ENCODE results near the gene SBF2. TPM values are rescaled to one million over a fixed set of nuclear protein-coding genes. Genes with fewer than 3 reads are reported as not detected.
A peak's percentile ranks its signal among the peaks of the same experiment; 100 is the strongest.

Gene SBF2
- total RNA-seq, 1 donor from 2014 or later: 21.1 TPM

DNA sequence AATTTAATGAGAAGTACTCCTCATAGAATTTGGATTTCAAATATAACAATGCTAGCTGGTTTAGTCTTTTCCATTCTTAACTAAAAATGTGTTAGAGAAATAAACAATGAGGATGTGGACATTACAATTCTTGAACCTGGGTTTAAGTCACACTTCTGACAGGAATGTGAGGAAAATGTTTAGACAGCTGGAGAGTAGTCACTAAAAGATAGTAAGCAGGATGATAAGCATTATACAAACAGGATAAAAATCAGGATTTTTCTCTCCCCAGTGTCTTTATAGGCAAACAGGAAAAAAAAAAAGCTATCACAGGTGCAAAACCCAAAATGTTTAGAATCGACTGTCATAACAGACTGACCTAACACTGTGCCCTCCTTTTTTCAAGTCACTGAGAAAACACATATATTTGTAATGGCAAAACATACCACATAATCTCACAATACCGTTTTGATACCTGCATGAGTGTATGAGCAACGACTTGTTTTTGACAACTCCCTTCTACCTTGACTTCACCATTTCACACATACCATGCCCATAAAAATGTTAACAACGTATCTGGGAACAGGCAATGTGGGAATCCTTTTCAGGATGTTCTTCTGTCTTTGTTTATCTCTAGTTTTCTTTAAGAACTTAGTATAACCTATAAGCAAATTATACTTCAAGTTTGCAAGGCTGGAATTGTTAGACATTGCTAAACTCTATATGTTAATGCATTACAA lies 242.0 kb downstream of the SBF2 start:
- Histone ChIP-seq H3K27me3 (ENCODE audit: control insufficient read depth, insufficient read depth, low read length) (no peaks in the 10 kb centered on the region), H3K4me3 (ENCODE audit: low read depth, low read length) (no peak overlapping the region), H3K36me3 (ENCODE audit: control insufficient read depth, insufficient read depth, low read length) (no peaks in the 10 kb centered on the region)
- no peak for DNase-seq (ENCODE audit: low read depth)
- TF ChIP-seq, protein P1, sequence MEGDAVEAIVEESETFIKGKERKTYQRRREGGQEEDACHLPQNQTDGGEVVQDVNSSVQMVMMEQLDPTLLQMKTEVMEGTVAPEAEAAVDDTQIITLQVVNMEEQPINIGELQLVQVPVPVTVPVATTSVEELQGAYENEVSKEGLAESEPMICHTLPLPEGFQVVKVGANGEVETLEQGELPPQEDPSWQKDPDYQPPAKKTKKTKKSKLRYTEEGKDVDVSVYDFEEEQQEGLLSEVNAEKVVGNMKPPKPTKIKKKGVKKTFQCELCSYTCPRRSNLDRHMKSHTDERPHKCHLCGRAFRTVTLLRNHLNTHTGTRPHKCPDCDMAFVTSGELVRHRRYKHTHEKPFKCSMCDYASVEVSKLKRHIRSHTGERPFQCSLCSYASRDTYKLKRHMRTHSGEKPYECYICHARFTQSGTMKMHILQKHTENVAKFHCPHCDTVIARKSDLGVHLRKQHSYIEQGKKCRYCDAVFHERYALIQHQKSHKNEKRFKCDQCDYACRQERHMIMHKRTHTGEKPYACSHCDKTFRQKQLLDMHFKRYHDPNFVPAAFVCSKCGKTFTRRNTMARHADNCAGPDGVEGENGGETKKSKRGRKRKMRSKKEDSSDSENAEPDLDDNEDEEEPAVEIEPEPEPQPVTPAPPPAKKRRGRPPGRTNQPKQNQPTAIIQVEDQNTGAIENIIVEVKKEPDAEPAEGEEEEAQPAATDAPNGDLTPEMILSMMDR (IDR thresholded peaks at IDR 0.05; ENCODE audit: insufficient read depth, low read length, poor library complexity, severe bottlenecking): no peak

DNA sequence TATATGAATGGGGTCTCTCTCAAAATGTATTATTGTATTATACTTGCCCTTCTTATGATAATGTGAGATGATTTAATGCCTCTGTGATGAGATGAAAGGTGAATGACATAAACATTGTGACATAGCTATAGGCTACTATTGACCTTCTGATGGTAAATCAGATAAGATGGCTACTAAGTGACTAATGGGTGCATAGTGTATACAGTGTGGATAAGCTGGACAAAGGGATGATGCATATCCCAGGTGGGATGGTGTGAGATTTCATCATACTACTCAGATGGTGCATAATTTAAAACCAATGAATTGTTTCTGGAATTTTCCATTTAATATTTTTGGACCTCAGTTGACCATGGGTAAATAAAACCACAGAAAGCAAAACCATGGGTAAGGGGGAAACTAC lies 243.5 kb downstream of the SBF2 start:
- TF ChIP-seq, protein P1 (IDR thresholded peaks at IDR 0.05; ENCODE audit: insufficient read depth, low read length, poor library complexity, severe bottlenecking): no peak
- Histone ChIP-seq H3K4me3 (ENCODE audit: low read depth, low read length) (no peak overlapping the region), H3K27me3 (ENCODE audit: control insufficient read depth, insufficient read depth, low read length) (no peaks in the 10 kb centered on the region), H3K36me3 (ENCODE audit: control insufficient read depth, insufficient read depth, low read length) (no peaks in the 10 kb centered on the region)
- peak; percentile 9 for DNase-seq (ENCODE audit: low read depth)

DNA sequence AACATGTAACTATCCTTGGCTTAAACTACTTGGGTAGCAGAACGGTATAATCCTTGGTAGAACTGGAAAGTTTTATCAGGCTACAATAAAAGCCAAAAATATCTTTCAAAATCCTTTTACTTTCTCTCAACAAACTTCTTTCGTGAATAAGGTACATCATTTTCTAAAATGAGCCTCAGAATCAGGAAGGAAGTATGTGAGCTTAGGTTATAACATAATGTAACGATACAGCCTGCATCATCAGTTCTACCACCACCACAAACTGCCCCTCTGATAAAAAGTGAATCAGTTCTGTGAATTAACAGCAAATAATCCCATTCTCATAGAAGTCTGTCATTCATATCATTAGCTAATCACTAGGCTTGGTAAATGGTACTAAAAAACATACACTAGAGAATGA lies 244.3 kb downstream of the SBF2 start:
- TF ChIP-seq, protein P1 (IDR thresholded peaks at IDR 0.05; ENCODE audit: insufficient read depth, low read length, poor library complexity, severe bottlenecking): no peak
- Histone ChIP-seq H3K4me3 (ENCODE audit: low read depth, low read length) (no peak overlapping the region), H3K27me3 (ENCODE audit: control insufficient read depth, insufficient read depth, low read length) (no peaks in the 10 kb centered on the region), H3K36me3 (ENCODE audit: control insufficient read depth, insufficient read depth, low read length) (no peaks in the 10 kb centered on the region)
- no peak for DNase-seq (ENCODE audit: low read depth)

DNA sequence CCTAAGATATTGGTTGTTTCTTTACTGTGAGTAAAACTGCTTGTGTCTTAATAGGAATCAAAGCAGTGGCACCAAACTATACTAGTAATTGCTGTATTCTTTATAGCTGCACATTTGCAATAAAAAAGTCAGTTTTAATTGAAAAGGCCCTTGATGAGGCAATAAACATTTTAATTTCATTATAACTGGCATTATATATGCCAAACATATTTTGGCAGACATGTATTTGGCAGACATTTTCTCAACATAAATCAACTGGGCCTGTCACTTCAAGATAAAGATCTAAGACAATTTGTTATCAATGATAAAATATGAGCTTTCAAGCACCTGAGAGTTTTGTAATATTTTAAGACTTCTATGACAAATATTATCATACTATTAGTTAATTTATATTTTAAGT lies 245.7 kb downstream of the SBF2 start:
- H3K36me3 ChIP-seq (ENCODE audit: control insufficient read depth, insufficient read depth, low read length): no peaks in the 10 kb centered on the region
- no peak overlapping the region for H3K4me3 ChIP-seq (ENCODE audit: low read depth, low read length)
- TF ChIP-seq, protein P1 (IDR thresholded peaks at IDR 0.05; ENCODE audit: insufficient read depth, low read length, poor library complexity, severe bottlenecking): no peak
- no peak for DNase-seq (ENCODE audit: low read depth)
- no peaks in the 10 kb centered on the region for H3K27me3 ChIP-seq (ENCODE audit: control insufficient read depth, insufficient read depth, low read length)

DNA sequence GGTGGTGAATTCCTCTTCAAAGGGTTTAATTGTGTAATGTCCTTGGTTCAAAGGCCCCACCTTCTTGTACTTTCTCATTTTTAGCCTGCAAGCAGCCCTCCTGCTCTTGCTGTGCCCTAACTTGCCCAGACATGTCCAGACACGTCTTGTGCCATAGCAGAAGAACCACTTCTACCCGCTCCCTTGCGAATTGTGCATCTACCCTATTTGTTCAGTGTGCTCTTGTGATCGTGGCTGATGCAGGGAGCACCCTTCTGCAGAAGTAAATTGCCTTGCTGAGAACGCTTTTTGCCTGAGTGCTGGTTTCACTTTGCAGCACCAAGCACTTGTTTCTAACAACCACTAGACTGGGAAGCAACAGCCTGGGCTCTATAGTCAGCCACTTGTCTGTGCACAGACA lies 249.4 kb downstream of the SBF2 start:
- Histone ChIP-seq H3K4me3 (ENCODE audit: low read depth, low read length) (no peak overlapping the region), H3K27me3 (ENCODE audit: control insufficient read depth, insufficient read depth, low read length) (no peaks in the 10 kb centered on the region), H3K36me3 (ENCODE audit: control insufficient read depth, insufficient read depth, low read length) (no peaks in the 10 kb centered on the region)
- TF ChIP-seq, protein P1 (IDR thresholded peaks at IDR 0.05; ENCODE audit: insufficient read depth, low read length, poor library complexity, severe bottlenecking): no peak
- no peak for DNase-seq (ENCODE audit: low read depth)

DNA sequence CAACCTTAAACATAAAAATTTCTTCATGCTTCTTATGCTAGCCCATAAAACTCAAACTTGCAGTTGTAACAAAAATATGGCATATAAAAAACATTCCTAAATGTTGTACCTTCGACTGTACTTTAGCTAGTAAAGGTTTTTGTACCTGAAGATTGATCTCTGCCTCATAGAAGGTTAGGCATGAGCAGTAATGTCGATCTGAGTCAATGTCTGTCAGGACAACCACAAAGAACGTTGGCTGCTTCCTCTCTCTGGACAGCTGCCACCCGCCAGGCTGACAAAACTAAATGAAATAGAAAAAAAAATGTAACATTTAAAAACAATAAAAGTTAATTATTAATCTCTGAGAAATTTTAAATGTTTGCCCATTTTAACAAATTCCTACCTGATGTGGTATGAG lies 251.3 kb downstream of the SBF2 start:
- no peaks in the 10 kb centered on the region for H3K36me3 ChIP-seq (ENCODE audit: control insufficient read depth, insufficient read depth, low read length)
- no peak overlapping the region for H3K4me3 ChIP-seq (ENCODE audit: low read depth, low read length)
- H3K27me3 ChIP-seq (ENCODE audit: control insufficient read depth, insufficient read depth, low read length): no peaks in the 10 kb centered on the region
- TF ChIP-seq, protein P1 (IDR thresholded peaks at IDR 0.05; ENCODE audit: insufficient read depth, low read length, poor library complexity, severe bottlenecking): no peak
- no peak for DNase-seq (ENCODE audit: low read depth)
